ENCODE data around the gene SCG5. TPM values are rescaled to one million over a fixed set of nuclear protein-coding genes. Genes with fewer than 3 reads are reported as not detected.

The SCG5 gene
- total RNA-seq, 1 experiment from 2014 or later = 1.3 TPM

- Histone ChIP-seq H3K9ac (ENCODE audit: low read length) (no peak overlapping the region), H4K20me1 (ENCODE audit: low read length) (no peaks in the 10 kb centered on the region), H3K9me3 (ENCODE audit: low read length) (no peaks in the 10 kb centered on the region), H2AFZ (ENCODE audit: low read length) (no peak overlapping the region), H3K27ac (ENCODE audit: low read length) (no peak overlapping the region), H3K4me1 (ENCODE audit: insufficient read depth, low read length) (peaks cover 23% of the 10 kb centered on the region), H3K79me2 (ENCODE audit: low read length) (no peaks in the 10 kb centered on the region), H3K27me3 (ENCODE audit: low read length) (no peaks in the 10 kb centered on the region), H3K4me2 (ENCODE audit: low read length) (no peak overlapping the region), H3K9me2 (replicated peaks; ENCODE audit: low read length) (no peaks in the 10 kb centered on the region), H3K4me3 (ENCODE audit: low read length) (no peak overlapping the region), H3K36me3 (ENCODE audit: low read depth, low read length) (no peaks in the 10 kb centered on the region), H3F3A (ENCODE audit: low read length, unreplicated experiment) (no peaks in the 10 kb centered on the region)
- ATAC-seq = no peak
- DNase-seq = no peak
- TF ChIP-seq CTCF (conservative IDR thresholded peaks at IDR 0.05; ENCODE audit: low read depth, low read length) = no peak
- no peak for TF ChIP-seq EZH2phosphoT487 (IDR thresholded peaks at IDR 0.05; ENCODE audit: borderline replicate concordance, low read length)
- TF ChIP-seq EZH2 (IDR thresholded peaks at IDR 0.05; ENCODE audit: low read length, unreplicated experiment) = no peak
- BruUV-seq (replicated peaks) = no TSS peak
- intact Hi-C loops (cut with micrococcal nuclease) = no loop called here
- POLR2A ChIA-PET (ENCODE audit: unreplicated experiment) = no interaction called here
- CTCF ChIA-PET = no interaction called here
Observed at GRCh38 chr15:32692286-32692685, 50.8 kb downstream of the SCG5 start.

- POLR2A ChIA-PET (ENCODE audit: unreplicated experiment) = no interaction called here
- ATAC-seq = peak; percentile 27; the same call in 1 of the 2 replicates
- CTCF ChIA-PET = no interaction called here
Observed at GRCh38 chr15:32694222-32694983, 52.9 kb downstream of the SCG5 start.

More at GRCh38 chr15:32694222-32694983, 52.9 kb downstream of the SCG5 start:
- H3K4me3 ChIP-seq (ENCODE audit: low read length) = no peak overlapping the region
- no peak for TF ChIP-seq EZH2phosphoT487 (IDR thresholded peaks at IDR 0.05; ENCODE audit: borderline replicate concordance, low read length)
- TF ChIP-seq EZH2 (IDR thresholded peaks at IDR 0.05; ENCODE audit: low read length, unreplicated experiment) = no peak
- TF ChIP-seq CTCF (conservative IDR thresholded peaks at IDR 0.05; ENCODE audit: low read depth, low read length) = no peak
- H3K79me2 ChIP-seq (ENCODE audit: low read length) = no peaks in the 10 kb centered on the region
- no peaks in the 10 kb centered on the region for H3F3A ChIP-seq (ENCODE audit: low read length, unreplicated experiment)
- no peak overlapping the region for H2AFZ ChIP-seq (ENCODE audit: low read length)
- H3K27ac ChIP-seq (ENCODE audit: low read length) = no peak overlapping the region
- H3K9me3 ChIP-seq (ENCODE audit: low read length) = no peaks in the 10 kb centered on the region
- H3K4me2 ChIP-seq (ENCODE audit: low read length) = no peak overlapping the region
- no peaks in the 10 kb centered on the region for H3K27me3 ChIP-seq (ENCODE audit: low read length)
- no TSS peak for BruUV-seq (replicated peaks)
- no peaks in the 10 kb centered on the region for H3K36me3 ChIP-seq (ENCODE audit: low read depth, low read length)
- H3K4me1 ChIP-seq (ENCODE audit: insufficient read depth, low read length) = peaks cover 8% of the 10 kb centered on the region; the same call in 1 of the 2 replicates
- intact Hi-C loops (cut with micrococcal nuclease) = no loop called here
- no peak overlapping the region for H3K9ac ChIP-seq (ENCODE audit: low read length)
- no peaks in the 10 kb centered on the region for H4K20me1 ChIP-seq (ENCODE audit: low read length)
- no peaks in the 10 kb centered on the region for H3K9me2 ChIP-seq (replicated peaks; ENCODE audit: low read length)
- peak; percentile 48 for DNase-seq

Data from PC-3 (cell line).